Measurements from ENCODE around the gene ATP8A2. TPM values are rescaled to one million over a fixed set of nuclear protein-coding genes. Genes with fewer than 3 reads are reported as not detected.

The ATP8A2 gene
- total RNA-seq, 1 donor from 2014 or later, result 4.2 TPM

GRCh38 chr13:26045142-26045541 lies 673.4 kb downstream of the ATP8A2 start:
- Histone ChIP-seq H3K9me3 (ENCODE audit: low read depth) (no peaks in the 10 kb centered on the region), H3F3A (ENCODE audit: low read depth) (peaks cover 92% of the 10 kb centered on the region), H3K27me3 (no peaks in the 10 kb centered on the region), H3K4me3 (peak overlapping the region; percentile 8), H4K20me1 (ENCODE audit: low read depth) (peaks cover 90% of the 10 kb centered on the region), H3K4me2 (peak overlapping the region; percentile 25), H3K27ac (peak overlapping the region; percentile 48), H3K9ac (no peak overlapping the region), H3K36me3 (peaks cover 38% of the 10 kb centered on the region), H3K4me1 (peaks cover 38% of the 10 kb centered on the region), H2AFZ (replicated peaks) (no peak overlapping the region), H3K79me2 (ENCODE audit: low read depth) (peaks cover 65% of the 10 kb centered on the region)
- TF ChIP-seq CTCF (IDR thresholded peaks at IDR 0.05) (no peak), EZH2 (IDR thresholded peaks at IDR 0.05) (no peak), EZH2phosphoT487 (IDR thresholded peaks at IDR 0.05) (no peak)
- peaks cover 12% of the 10 kb centered on the region for H3K4me1 Mint-ChIP-seq
- H3K27me3 Mint-ChIP-seq (ENCODE audit: insufficient read depth, low read depth), result peaks cover 15% of the 10 kb centered on the region
- H3K36me3 Mint-ChIP-seq, result no peaks in the 10 kb centered on the region
- no peaks in the 10 kb centered on the region for H3K9me3 Mint-ChIP-seq
- H3K27ac Mint-ChIP-seq, result no peak overlapping the region
- no peak overlapping the region for H3K4me3 Mint-ChIP-seq
- no peak for DNase-seq (ENCODE audit: low spot score)

GRCh38 chr13:26046639-26047038 lies 674.9 kb downstream of the ATP8A2 start:
- H3K9me3 ChIP-seq (ENCODE audit: low read depth), result no peaks in the 10 kb centered on the region
- no peak for TF ChIP-seq EZH2phosphoT487 (IDR thresholded peaks at IDR 0.05)
- no peak for TF ChIP-seq CTCF (IDR thresholded peaks at IDR 0.05)
- TF ChIP-seq EZH2 (IDR thresholded peaks at IDR 0.05), result no peak
- peaks cover 100% of the 10 kb centered on the region for H4K20me1 ChIP-seq (ENCODE audit: low read depth)
- H3F3A ChIP-seq (ENCODE audit: low read depth), result peaks cover 90% of the 10 kb centered on the region
- DNase-seq (ENCODE audit: low spot score), result no peak
- no peaks in the 10 kb centered on the region for H3K27me3 ChIP-seq
- peak overlapping the region; percentile 49 for H3K27ac ChIP-seq
- peaks cover 38% of the 10 kb centered on the region for H3K36me3 ChIP-seq
- H3K9ac ChIP-seq, result no peak overlapping the region
- H3K4me1 ChIP-seq, result peaks cover 33% of the 10 kb centered on the region
- Mint-ChIP-seq H3K4me3 (no peak overlapping the region), H3K4me1 (peaks cover 12% of the 10 kb centered on the region), H3K9me3 (no peaks in the 10 kb centered on the region), H3K27me3 (ENCODE audit: insufficient read depth, low read depth) (peaks cover 15% of the 10 kb centered on the region), H3K27ac (no peak overlapping the region), H3K36me3 (no peaks in the 10 kb centered on the region)
- H2AFZ ChIP-seq (replicated peaks), result no peak overlapping the region
- H3K4me3 ChIP-seq, result peak overlapping the region; percentile 99
- H3K4me2 ChIP-seq, result peak overlapping the region; percentile 97
- H3K79me2 ChIP-seq (ENCODE audit: low read depth), result peaks cover 80% of the 10 kb centered on the region

GRCh38 chr13:26047040-26047439 lies 675.3 kb downstream of the ATP8A2 start:
- Histone ChIP-seq H3F3A (ENCODE audit: low read depth) (peaks cover 87% of the 10 kb centered on the region), H3K4me1 (peaks cover 29% of the 10 kb centered on the region), H3K79me2 (ENCODE audit: low read depth) (peaks cover 84% of the 10 kb centered on the region), H2AFZ (replicated peaks) (no peak overlapping the region), H3K27me3 (no peaks in the 10 kb centered on the region), H3K27ac (peak overlapping the region; percentile 49), H3K9me3 (ENCODE audit: low read depth) (no peaks in the 10 kb centered on the region), H3K4me2 (peak overlapping the region; percentile 97), H3K9ac (no peak overlapping the region), H3K36me3 (peaks cover 38% of the 10 kb centered on the region), H3K4me3 (peak overlapping the region; percentile 99), H4K20me1 (ENCODE audit: low read depth) (peaks cover 97% of the 10 kb centered on the region)
- Mint-ChIP-seq H3K9me3 (no peaks in the 10 kb centered on the region), H3K4me1 (peaks cover 13% of the 10 kb centered on the region), H3K36me3 (no peaks in the 10 kb centered on the region), H3K27ac (no peak overlapping the region), H3K27me3 (ENCODE audit: insufficient read depth, low read depth) (peaks cover 15% of the 10 kb centered on the region), H3K4me3 (no peak overlapping the region)
- no peak for TF ChIP-seq EZH2 (IDR thresholded peaks at IDR 0.05)
- no peak for TF ChIP-seq CTCF (IDR thresholded peaks at IDR 0.05)
- TF ChIP-seq EZH2phosphoT487 (IDR thresholded peaks at IDR 0.05), result no peak
- DNase-seq (ENCODE audit: low spot score), result no peak

All from neural progenitor cell (in vitro differentiated cells).